ENCODE results near the gene TMPRSS6. TPM values are rescaled to one million over a fixed set of nuclear protein-coding genes. Genes with fewer than 3 reads are reported as not detected.

TMPRSS6 gene
- total RNA-seq, 2 experiments from 2014 or later = 10.7 to 10.9 TPM

DNA sequence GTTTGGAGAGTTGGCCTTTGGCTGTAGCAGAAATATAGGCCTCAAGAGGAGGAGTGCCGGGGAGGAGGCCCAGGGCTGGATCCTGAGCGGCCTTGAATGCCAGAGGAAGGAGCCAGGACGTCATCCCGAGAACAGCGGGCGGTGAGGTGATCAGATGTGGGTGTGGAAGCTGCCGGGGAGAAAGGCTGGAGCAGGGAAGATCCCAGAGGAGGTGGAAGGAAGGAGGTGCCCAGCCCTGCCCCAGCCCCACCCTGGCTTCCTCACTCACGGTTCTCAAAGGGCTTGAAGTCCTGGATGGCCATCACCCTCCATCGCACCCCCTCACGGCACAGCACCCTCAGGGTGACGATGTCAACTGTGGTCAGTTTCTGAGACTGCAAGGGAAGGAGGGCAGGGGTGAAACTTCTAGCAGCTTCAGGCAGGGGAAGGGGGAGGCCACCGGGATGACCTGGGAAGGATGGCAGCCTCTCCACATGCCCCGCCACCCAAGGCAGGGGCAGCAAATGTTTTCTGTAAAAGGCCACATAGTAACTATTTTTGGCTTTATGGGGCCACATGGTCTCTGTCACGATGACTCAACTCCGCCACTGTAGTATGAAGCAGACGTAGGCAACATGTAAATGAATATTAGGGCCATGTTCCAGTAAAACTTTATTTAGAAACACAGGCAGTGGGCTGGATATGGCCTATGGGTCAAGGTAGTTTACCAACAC, 29.5 kb upstream of the TMPRSS6 start:
- DNase-seq = peak; percentile 50

DNA sequence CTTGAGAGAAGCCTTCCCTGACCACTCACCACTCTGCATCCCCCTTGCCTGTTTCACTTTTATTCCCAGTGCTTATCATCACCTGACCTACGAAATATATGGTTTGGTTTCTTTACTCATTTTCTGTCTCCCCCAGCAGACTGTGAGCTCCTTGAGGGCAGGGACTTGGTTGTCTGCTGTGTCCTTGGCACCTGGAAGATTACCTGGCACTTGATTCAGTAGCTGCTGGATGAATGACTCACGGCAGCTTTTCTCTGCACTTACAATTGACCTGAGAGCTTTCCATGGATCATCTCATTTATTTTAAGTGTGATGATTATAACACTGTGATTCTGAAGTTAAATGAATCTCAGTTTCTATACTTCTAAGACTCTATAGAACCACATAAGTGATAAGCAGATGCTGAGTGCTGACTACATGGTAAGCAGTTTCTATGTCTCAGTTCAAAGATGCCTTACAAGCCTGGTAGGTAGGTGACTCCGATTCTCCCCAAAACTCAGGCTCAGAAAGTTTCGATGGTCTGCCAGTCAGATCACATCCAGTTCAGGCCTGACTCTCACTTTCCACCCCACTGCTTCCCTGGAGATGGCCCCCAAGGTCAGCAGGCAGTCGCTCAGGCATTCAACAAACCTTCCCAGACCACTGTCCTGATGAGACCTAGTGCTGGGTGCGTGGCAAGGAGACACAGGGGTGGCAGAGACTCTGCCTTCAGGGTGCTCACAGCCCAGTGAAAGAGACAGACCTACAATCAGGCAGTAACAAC, 28.6 kb upstream of the TMPRSS6 start:
- Mint-ChIP-seq H3K36me3 (ENCODE audit: low read depth) (peaks cover 62% of the 10 kb centered on the region), H3K4me1 (ENCODE audit: low read depth) (peaks cover 48% of the 10 kb centered on the region), H3K27me3 (ENCODE audit: low read depth) (no peaks in the 10 kb centered on the region), H3K9me3 (peaks cover 3% of the 10 kb centered on the region), H3K4me3 (peak overlapping the region; percentile 57), H3K27ac (peak overlapping the region; percentile 95)
- CTCF ChIA-PET = interaction anchor here (0.7 kb wide), 2 partner anchors 10 to 64 kb away, joined by 3 to 4 read pairs; no protein-coding TSS in a partner anchor
- intact Hi-C loops (cut with micrococcal nuclease) = loop anchor here (1.0 kb wide), 3 partner anchors 10 to 24 kb away; no protein-coding TSS in a partner anchor
- peak; percentile 64 for DNase-seq

More for the DNA sequence above, 29.5 kb upstream of the TMPRSS6 start:
- H3K36me3 Mint-ChIP-seq (ENCODE audit: low read depth) = peaks cover 66% of the 10 kb centered on the region
- no peaks in the 10 kb centered on the region for H3K27me3 Mint-ChIP-seq (ENCODE audit: low read depth)
- H3K4me3 Mint-ChIP-seq = peak overlapping the region; percentile 57
- intact Hi-C loops (cut with micrococcal nuclease) = loop anchor here (1.0 kb wide), 3 partner anchors 9 to 23 kb away; no protein-coding TSS in a partner anchor
- peaks cover 3% of the 10 kb centered on the region for H3K9me3 Mint-ChIP-seq
- H3K27ac Mint-ChIP-seq = peak overlapping the region; percentile 95
- peaks cover 51% of the 10 kb centered on the region for H3K4me1 Mint-ChIP-seq (ENCODE audit: low read depth)
- CTCF ChIA-PET = interaction anchor here (1.0 to 2.2 kb wide), 5 partner anchors 10 to 60 kb away, joined by 3 to 7 read pairs (median 5); partner anchors contain the start of gene IL2RB

DNA sequence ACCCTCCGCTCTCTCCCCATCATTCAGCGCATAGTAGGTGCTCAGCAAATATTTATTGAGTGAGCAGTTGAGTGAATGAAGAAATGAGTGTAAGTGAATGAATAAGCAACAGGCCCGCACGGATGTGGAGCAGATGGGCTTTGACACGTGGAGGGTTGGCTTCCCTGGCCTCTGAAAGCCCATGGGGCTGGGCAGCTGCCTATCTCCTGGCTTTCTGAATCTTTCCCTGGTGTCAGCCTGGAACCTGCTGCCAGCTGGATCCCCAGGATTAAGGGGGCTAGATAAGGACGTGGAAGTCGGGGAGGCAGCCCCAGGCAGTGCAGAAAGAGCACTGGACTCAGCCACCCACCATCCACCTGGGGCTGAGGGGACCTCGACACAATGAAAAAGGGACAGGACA, 27.6 kb upstream of the TMPRSS6 start:
- H3K36me3 Mint-ChIP-seq (ENCODE audit: low read depth) = peaks cover 69% of the 10 kb centered on the region
- H3K27me3 Mint-ChIP-seq (ENCODE audit: low read depth) = no peaks in the 10 kb centered on the region
- peak overlapping the region; percentile 95 for H3K27ac Mint-ChIP-seq
- CTCF ChIA-PET = no interaction called here
- intact Hi-C loops (cut with micrococcal nuclease) = no loop called here
- peaks cover 45% of the 10 kb centered on the region for H3K4me1 Mint-ChIP-seq (ENCODE audit: low read depth)
- no peak for DNase-seq
- peaks cover 3% of the 10 kb centered on the region for H3K9me3 Mint-ChIP-seq
- no peak overlapping the region for H3K4me3 Mint-ChIP-seq

DNA sequence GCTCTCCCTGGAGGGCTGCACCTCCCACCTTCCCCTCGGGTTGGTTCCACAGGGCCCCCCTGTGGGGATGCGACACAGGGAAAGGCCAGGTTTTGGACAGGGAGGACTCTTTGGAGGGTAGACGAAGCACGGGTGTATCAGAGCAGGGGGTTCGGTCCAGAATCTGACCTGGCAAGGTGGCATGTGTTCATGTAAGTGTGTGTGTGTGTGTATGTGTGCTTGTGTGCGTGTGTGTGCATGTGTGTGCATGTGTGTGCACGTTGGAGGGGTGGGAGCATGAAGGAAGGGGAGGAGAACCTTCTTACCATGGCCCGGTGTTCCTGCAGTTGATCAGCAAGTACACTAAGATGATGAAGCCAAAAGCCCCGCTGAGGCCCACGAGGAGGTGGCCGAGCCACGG, 25.5 kb upstream of the TMPRSS6 start:
- Mint-ChIP-seq H3K9me3 (peaks cover 3% of the 10 kb centered on the region), H3K4me1 (ENCODE audit: low read depth) (peaks cover 36% of the 10 kb centered on the region), H3K4me3 (no peak overlapping the region)

DNA sequence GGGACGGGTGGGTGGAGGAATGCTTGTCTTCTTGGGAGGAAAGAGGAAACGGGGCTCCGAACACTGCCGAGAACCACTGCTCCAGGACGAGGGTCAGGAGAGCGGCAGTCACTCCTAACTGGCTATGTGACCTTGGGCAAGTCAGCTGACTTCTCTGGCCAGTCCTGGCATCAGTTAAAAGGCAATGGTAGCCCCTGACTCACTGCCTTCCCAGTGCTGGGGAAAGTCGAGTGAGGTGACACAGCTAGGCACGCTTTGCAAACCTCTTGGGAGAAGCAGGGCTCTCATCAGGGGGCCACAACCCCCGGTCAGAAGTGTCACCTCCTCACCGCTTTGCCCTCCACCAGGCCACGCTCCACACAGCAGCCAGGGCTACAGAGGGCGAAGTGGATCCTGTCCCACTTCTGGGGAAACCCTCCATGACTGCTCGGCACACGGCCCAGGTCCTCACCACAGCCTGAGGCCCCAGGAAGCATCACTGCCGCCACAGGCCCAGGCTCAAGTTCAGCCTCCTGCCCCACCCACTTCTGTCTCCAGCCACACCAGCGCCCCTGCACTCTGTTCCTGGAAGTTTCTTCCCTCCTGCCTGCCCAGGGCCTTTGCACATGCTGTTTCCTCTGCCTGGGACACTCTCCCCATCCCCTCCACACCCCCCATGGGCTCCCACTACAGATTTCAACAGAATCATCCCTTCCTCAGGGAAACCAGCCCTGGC, 23.9 kb upstream of the TMPRSS6 start:
- CTCF ChIA-PET = interaction anchor here (1.1 kb wide), 1 partner anchor 14 kb away, joined by 5 read pairs; no protein-coding TSS in a partner anchor
- no peak for DNase-seq
- H3K27ac Mint-ChIP-seq = no peak overlapping the region
- intact Hi-C loops (cut with micrococcal nuclease) = no loop called here
- no peak overlapping the region for H3K4me3 Mint-ChIP-seq
- H3K36me3 Mint-ChIP-seq (ENCODE audit: low read depth) = peaks cover 62% of the 10 kb centered on the region
- no peaks in the 10 kb centered on the region for H3K27me3 Mint-ChIP-seq (ENCODE audit: low read depth)
- H3K4me1 Mint-ChIP-seq (ENCODE audit: low read depth) = peaks cover 20% of the 10 kb centered on the region
- H3K9me3 Mint-ChIP-seq = peaks cover 3% of the 10 kb centered on the region

More for the DNA sequence above, 25.5 kb upstream of the TMPRSS6 start:
- Mint-ChIP-seq H3K27ac (no peak overlapping the region), H3K27me3 (ENCODE audit: low read depth) (no peaks in the 10 kb centered on the region), H3K36me3 (ENCODE audit: low read depth) (peaks cover 69% of the 10 kb centered on the region)
- no peak for DNase-seq
- intact Hi-C loops (cut with micrococcal nuclease) = no loop called here
- CTCF ChIA-PET = interaction anchor here (1.8 kb wide), 1 partner anchor 13 kb away, joined by 5 read pairs; no protein-coding TSS in a partner anchor

DNA sequence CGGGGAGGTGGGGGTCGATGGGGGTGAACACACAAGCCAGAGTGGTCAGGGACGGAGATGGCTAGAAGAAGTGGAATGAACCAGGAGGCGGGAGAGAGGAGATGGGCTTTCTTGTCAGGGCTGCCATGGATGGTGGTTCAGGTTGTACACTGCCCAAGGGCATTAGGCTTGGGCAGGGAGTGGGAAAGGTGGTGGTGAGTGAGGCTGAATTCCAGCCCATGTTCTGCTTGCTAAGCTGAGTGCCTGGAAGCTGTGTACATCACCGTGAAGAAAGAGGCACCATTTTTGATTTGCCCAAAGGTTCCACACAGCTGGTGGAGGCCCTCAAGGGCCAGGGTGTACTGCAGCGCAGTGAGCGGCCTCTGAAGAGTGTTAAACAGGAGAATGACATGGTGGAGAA, 23.3 kb upstream of the TMPRSS6 start:
- no peak overlapping the region for H3K4me3 Mint-ChIP-seq
- H3K9me3 Mint-ChIP-seq = peaks cover under 1% of the 10 kb centered on the region
- no peaks in the 10 kb centered on the region for H3K27me3 Mint-ChIP-seq (ENCODE audit: low read depth)
- peaks cover 56% of the 10 kb centered on the region for H3K36me3 Mint-ChIP-seq (ENCODE audit: low read depth)
- CTCF ChIA-PET = interaction anchor here (1.1 kb wide), 1 partner anchor 14 kb away, joined by 5 read pairs; no protein-coding TSS in a partner anchor
- H3K4me1 Mint-ChIP-seq (ENCODE audit: low read depth) = peaks cover 13% of the 10 kb centered on the region
- H3K27ac Mint-ChIP-seq = no peak overlapping the region
- DNase-seq = no peak
- intact Hi-C loops (cut with micrococcal nuclease) = no loop called here

DNA sequence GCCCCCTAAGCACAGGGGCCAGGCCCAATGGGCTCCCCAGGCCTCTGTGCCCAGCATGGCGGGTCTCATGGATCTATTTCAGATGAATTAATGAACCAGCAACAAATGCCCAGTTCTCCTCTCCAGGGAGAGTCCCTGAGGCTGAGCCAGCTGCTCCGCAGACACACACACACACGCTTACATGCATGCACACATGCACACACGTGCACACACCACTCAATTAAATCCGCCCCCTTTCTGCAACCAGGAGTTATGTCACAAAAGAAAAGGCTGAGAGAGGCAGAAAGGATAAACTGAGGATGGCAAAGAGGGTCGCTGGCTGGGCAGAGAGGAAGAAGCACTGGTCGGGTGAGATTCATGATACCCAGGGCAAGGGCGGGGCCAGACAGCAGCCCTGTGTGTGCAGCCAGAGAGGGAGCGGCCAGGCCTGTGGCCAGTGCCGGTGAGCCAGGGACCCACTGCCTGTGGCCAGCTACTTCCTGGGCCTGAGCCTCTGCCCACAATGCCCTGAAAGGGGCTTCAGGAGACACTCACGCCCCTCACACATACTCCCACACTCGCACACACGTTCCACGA, 20.4 kb upstream of the TMPRSS6 start:
- Mint-ChIP-seq H3K27ac (peak overlapping the region; percentile 30), H3K4me3 (no peak overlapping the region), H3K4me1 (ENCODE audit: low read depth) (peaks cover 8% of the 10 kb centered on the region), H3K9me3 (no peaks in the 10 kb centered on the region), H3K36me3 (ENCODE audit: low read depth) (peaks cover 53% of the 10 kb centered on the region), H3K27me3 (ENCODE audit: low read depth) (no peaks in the 10 kb centered on the region)
- DNase-seq = no peak
- intact Hi-C loops (cut with micrococcal nuclease) = no loop called here
- CTCF ChIA-PET = no interaction called here

DNA sequence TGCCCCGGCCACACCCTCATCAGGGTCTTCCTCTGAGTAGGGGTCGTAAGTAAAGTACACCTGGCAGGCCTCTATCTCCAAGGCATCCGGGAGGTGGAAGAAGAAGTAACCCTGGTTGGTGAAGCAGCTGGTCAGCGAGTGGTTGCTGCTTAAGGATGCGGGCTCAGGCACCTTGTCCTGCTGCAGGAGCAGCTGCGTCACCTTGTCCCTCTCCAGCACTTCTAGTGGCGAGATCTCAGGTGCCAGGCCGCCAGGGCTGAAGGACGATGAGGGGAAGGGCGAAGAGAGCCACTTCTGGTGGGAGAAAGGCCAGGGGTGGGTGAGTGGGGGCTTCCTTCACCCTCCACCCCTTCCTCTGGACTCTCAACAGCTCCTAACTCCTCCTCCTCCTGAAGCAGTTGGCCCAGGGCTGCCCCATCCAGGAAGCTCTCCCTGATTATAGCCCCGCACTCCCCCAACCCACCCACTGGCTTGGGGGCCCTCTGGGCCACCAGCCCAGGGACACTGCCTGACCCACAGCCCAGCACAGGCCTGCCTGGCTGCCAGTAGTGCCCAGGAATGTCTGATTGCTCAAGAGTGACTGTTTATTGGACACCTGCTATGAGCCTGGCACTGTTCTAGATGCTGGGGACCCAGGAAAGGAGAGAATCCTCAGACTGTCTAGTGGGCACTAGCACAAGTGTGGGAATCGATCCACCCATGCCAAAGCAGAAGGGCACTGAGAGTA, 19.2 kb upstream of the TMPRSS6 start:
- Mint-ChIP-seq H3K27ac (no peak overlapping the region), H3K9me3 (no peaks in the 10 kb centered on the region), H3K27me3 (ENCODE audit: low read depth) (no peaks in the 10 kb centered on the region), H3K4me1 (ENCODE audit: low read depth) (peaks cover 20% of the 10 kb centered on the region), H3K4me3 (no peak overlapping the region), H3K36me3 (ENCODE audit: low read depth) (peaks cover 42% of the 10 kb centered on the region)
- DNase-seq = no peak
- CTCF ChIA-PET = interaction anchor here (2.2 kb wide), 1 partner anchor 71 kb away, joined by 6 read pairs; no protein-coding TSS in a partner anchor
- intact Hi-C loops (cut with micrococcal nuclease) = no loop called here

DNA sequence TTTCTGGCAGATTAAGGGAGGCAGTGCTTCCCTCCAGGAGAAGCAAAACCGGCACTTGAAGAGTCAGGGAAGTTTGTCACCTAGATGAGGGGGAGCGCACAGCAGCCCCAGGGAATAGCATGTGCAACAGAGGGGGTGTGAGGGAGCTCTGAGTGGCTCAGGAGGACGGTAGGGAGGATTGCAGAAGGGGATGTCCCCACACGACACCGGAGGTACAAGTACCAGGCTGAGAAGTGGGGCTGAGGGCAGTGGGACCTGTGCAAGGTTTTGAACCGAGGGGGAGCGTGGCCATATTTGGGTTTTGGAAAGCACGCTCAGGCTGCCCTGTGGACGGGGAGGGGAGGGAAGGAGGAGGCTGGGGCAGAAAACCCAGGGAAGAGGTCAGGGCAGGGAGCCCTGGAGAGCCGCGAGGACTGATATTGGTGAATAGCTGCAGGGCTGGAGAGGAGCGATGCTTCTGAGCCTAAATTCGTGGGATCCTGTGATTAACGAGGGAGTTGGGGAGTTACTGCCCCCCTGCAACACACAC, 17.9 kb upstream of the TMPRSS6 start:
- no peak for DNase-seq
- H3K36me3 Mint-ChIP-seq (ENCODE audit: low read depth) = peaks cover 40% of the 10 kb centered on the region
- intact Hi-C loops (cut with micrococcal nuclease) = no loop called here
- H3K4me1 Mint-ChIP-seq (ENCODE audit: low read depth) = peaks cover 33% of the 10 kb centered on the region
- H3K4me3 Mint-ChIP-seq = no peak overlapping the region
- H3K9me3 Mint-ChIP-seq = no peaks in the 10 kb centered on the region
- CTCF ChIA-PET = interaction anchor here (0.9 to 3.0 kb wide), 5 partner anchors 18 to 134 kb away, joined by 3 to 19 read pairs (median 5); partner anchors contain the start of gene IL2RB
- H3K27ac Mint-ChIP-seq = peak overlapping the region; percentile 36
- H3K27me3 Mint-ChIP-seq (ENCODE audit: low read depth) = no peaks in the 10 kb centered on the region

DNA sequence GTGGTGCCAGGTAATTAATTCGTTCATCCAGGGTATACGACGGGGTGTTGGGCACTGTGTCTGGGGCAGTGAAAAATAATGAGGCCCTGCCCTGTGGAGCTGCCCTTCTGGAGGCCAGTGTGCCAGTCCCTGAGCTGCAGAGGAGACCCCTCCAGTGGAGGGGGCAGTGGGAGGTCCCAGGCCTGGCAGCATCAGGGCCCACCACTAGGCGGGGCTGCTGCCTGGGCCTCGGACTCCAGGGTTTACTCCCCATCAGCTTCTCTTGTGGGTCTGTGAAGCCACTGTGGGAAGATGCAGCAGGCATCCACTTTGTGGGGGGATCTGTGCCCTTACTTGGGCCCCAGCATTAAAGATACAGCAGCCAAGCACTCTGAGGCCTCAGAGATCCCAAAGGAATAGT, 17.4 kb upstream of the TMPRSS6 start:
- no peak overlapping the region for H3K4me3 Mint-ChIP-seq
- no peaks in the 10 kb centered on the region for H3K27me3 Mint-ChIP-seq (ENCODE audit: low read depth)

DNA sequence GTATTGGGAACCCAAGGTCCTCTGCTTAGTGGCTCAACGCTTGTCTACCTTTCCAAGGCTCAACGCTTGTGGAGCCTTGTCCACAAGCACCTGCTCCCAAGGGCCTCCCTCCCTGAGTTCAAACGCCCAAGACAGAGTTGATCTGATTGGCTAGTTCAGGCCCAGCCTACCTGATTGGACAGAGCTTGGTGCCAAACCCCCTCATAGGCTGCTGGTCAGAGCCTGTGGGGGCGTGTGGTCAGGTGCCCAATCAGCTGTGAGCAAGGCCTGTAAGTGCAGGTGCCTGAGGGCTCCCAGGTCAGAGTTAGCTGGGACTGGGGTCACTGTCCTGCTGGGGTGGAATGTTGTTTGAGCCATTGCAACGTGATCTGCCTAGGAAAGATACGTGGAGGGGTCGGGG, 16.9 kb upstream of the TMPRSS6 start:
- Mint-ChIP-seq H3K27me3 (ENCODE audit: low read depth) (no peaks in the 10 kb centered on the region), H3K27ac (peak overlapping the region; percentile 43), H3K4me1 (ENCODE audit: low read depth) (peaks cover 37% of the 10 kb centered on the region), H3K36me3 (ENCODE audit: low read depth) (peaks cover 37% of the 10 kb centered on the region), H3K4me3 (no peak overlapping the region), H3K9me3 (no peaks in the 10 kb centered on the region)
- intact Hi-C loops (cut with micrococcal nuclease) = loop anchor here (1.0 kb wide), 1 partner anchor 72 kb away; no protein-coding TSS in a partner anchor
- CTCF ChIA-PET = interaction anchor here (0.6 to 3.1 kb wide), 5 partner anchors 22 to 266 kb away, joined by 3 to 19 read pairs (median 4); partner anchors contain the start of gene IL2RB
- DNase-seq = no peak

More for the DNA sequence above, 17.4 kb upstream of the TMPRSS6 start:
- Mint-ChIP-seq H3K27ac (peak overlapping the region; percentile 43), H3K4me1 (ENCODE audit: low read depth) (peaks cover 35% of the 10 kb centered on the region), H3K9me3 (no peaks in the 10 kb centered on the region), H3K36me3 (ENCODE audit: low read depth) (peaks cover 38% of the 10 kb centered on the region)
- CTCF ChIA-PET = interaction anchor here (0.7 to 3.1 kb wide), 6 partner anchors 18 to 183 kb away, joined by 3 to 19 read pairs (median 6); partner anchors contain the start of gene IL2RB
- intact Hi-C loops (cut with micrococcal nuclease) = loop anchor here (1.0 kb wide), 1 partner anchor 71 kb away; no protein-coding TSS in a partner anchor
- peak; percentile 51 for DNase-seq
